HepG2 (cell line): ENCODE data around the gene PSMD4. TPM values are rescaled to one million over a fixed set of nuclear protein-coding genes. Genes with fewer than 3 reads are reported as not detected.
A peak's percentile ranks its signal among the peaks of the same experiment; 100 is the strongest.

Source experiments
- ESRRA ChIP-seq: sonication (generic); formaldehyde crosslinking; IDR thresholded peaks from 2 replicates; pipeline ENCODE4 v1.5.1; 2020; ENCODE audit warnings: mild to moderate bottlenecking, low read depth, missing genetic modification reagents
- HNF1A ChIP-seq, 2 experiments: sonication (generic) in 1 of 2; formaldehyde crosslinking in 1 of 2; IDR thresholded peaks; 2 replicates each; pipeline versions ENCODE4 v1.4.0 to v1.6.1; 2016 to 2020; ENCODE audit warnings: borderline replicate concordance in 1 of 2, low read depth in 1 of 2, mild to moderate bottlenecking in 1 of 2, missing genetic modification reagents in 1 of 2
- RARG ChIP-seq: sonication (generic); formaldehyde crosslinking; IDR thresholded peaks from 2 replicates; pipeline ENCODE4 v1.4.0; 2020; ENCODE audit warnings: low read depth, mild to moderate bottlenecking, missing genetic modification reagents
- TFAP4 ChIP-seq: sonication (generic); IDR thresholded peaks from 2 replicates; pipeline ENCODE4 v1.6.1; 2016; ENCODE audit warnings: low read depth, borderline replicate concordance
- ZBTB40 ChIP-seq, 2 experiments: fragments of 450-650 bp in 1 of 2; sonication (generic) in 1 of 2; formaldehyde crosslinking in 1 of 2; IDR thresholded peaks; 2 replicates each; pipeline versions ENCODE4 v1.6.1 to v1.8.0; 2016 to 2022; ENCODE audit warnings: antibody characterized with exemption in 1 of 2, mild to moderate bottlenecking in 1 of 2, missing genetic modification reagents in 1 of 2
- ZNF160 ChIP-seq: sonication (generic); formaldehyde crosslinking; IDR thresholded peaks from 2 replicates; pipeline ENCODE4 v1.8.0; 2022; ENCODE audit warnings: mild to moderate bottlenecking, inconsistent platforms, missing genetic modification reagents
- ZNF451 ChIP-seq: sonication (generic); formaldehyde crosslinking; IDR thresholded peaks from 2 replicates; pipeline ENCODE4 v1.5.0; 2020; ENCODE audit warnings: mild to moderate bottlenecking, missing genetic modification reagents
- polyA plus RNA-seq, 8 experiments: library from polyadenylated mRNA; depleted of rRNA in 3 of 8; stranded (reverse) in 7 of 8; unstranded in 1 of 8; fragments of >200 nt; fragmentation: Illumina TruSeq in 4 of 8; extraction: Trizol in 4 of 8; gene quantifications; 2 replicates each; pipeline versions ENCODE4 v1.2.1 to v1.2.3, GENCODE V29; 2011 to 2016; ENCODE audit warnings: low read depth in 4 of 8, missing spikeins in 1 of 8, mixed read lengths in 1 of 8; ENCODE audit not compliant: insufficient read depth in 1 of 8
- total RNA-seq, 5 experiments: library from RNA; depleted of rRNA; stranded (reverse); fragments of >200 nt; fragmentation: Illumina TruSeq; extraction: Trizol; gene quantifications; 2 replicates each; pipeline ENCODE4 v1.2.3, GENCODE V29; 2016; ENCODE audit warnings: low read depth in 1 of 5
- TF ChIP-seq, protein P1 (sequence below): sonication (generic); formaldehyde crosslinking; IDR thresholded peaks from 2 replicates; pipeline ENCODE4 v1.4.0; 2020; ENCODE audit warnings: missing genetic modification reagents

Gene PSMD4
- total and polyA plus RNA-seq, 2 of the 13 experiments (the other 11 are each of a cell fraction or from before 2014, with no cell fraction given) = 194 to 243 TPM

DNA sequence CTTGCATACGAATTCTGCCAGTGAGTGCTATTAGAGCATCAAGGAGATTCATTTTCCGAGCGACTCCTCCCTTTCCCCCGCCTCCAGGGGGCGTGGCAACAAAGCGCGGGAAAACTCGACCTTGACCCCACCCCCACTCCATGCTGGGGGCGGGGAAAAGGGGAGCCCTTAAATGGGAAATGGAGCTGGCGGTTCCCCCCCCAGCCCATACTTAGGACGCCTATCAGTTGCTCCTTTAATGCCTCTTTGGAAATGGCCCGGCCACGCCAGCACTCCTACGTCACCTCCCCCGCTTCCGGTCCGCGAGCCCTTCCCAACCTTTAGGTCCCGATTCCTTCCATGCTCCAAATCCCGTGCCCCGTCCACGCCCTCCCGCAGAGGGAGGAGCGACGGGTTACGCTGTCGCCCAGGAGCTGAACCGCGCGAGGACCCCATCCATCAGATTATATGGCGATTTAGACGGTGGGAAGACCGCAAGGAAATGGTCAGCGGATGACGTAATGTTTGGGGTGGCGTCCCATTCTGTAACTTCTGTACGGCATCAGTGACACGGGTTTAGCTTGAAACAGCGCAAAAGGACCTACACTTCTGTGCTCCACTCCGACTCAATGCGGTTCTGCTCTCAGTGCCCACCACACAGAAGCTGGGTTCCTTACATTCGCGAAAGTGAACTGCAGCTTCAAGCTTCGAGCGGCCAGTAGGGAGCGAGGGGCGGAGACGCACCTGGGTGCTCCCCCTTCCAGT, 26.9 kb downstream of the PSMD4 start (continued):
- TF ChIP-seq HNF1A (IDR thresholded peaks at IDR 0.05; ENCODE audit: low read depth) = peak; percentile 25; the same call in 1 of the 2 replicates
- no peak; the same call in 1 of the 2 replicates for TF ChIP-seq HNF1A (CRISPR knock-in tag; IDR thresholded peaks at IDR 0.05; ENCODE audit: borderline replicate concordance)
- no peak for TF ChIP-seq RARG (CRISPR knock-in tag)
- TF ChIP-seq ESRRA (CRISPR knock-in tag) = 0 out of 2 replicates have a peak, but pooled peaks have one; percentile 41
- TF ChIP-seq, protein P1, sequence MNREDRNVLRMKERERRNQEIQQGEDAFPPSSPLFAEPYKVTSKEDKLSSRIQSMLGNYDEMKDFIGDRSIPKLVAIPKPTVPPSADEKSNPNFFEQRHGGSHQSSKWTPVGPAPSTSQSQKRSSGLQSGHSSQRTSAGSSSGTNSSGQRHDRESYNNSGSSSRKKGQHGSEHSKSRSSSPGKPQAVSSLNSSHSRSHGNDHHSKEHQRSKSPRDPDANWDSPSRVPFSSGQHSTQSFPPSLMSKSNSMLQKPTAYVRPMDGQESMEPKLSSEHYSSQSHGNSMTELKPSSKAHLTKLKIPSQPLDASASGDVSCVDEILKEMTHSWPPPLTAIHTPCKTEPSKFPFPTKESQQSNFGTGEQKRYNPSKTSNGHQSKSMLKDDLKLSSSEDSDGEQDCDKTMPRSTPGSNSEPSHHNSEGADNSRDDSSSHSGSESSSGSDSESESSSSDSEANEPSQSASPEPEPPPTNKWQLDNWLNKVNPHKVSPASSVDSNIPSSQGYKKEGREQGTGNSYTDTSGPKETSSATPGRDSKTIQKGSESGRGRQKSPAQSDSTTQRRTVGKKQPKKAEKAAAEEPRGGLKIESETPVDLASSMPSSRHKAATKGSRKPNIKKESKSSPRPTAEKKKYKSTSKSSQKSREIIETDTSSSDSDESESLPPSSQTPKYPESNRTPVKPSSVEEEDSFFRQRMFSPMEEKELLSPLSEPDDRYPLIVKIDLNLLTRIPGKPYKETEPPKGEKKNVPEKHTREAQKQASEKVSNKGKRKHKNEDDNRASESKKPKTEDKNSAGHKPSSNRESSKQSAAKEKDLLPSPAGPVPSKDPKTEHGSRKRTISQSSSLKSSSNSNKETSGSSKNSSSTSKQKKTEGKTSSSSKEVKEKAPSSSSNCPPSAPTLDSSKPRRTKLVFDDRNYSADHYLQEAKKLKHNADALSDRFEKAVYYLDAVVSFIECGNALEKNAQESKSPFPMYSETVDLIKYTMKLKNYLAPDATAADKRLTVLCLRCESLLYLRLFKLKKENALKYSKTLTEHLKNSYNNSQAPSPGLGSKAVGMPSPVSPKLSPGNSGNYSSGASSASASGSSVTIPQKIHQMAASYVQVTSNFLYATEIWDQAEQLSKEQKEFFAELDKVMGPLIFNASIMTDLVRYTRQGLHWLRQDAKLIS = peak; percentile 30; the same call in 1 of the 2 replicates
- 0 out of 2 replicates have a peak, but pooled peaks have one; percentile 33 for TF ChIP-seq ZNF451 (CRISPR knock-in tag)
- no peak for TF ChIP-seq ZBTB40 (IDR thresholded peaks at IDR 0.05)
- TF ChIP-seq ZBTB40 (CRISPR knock-in tag; IDR thresholded peaks at IDR 0.05) = peak; percentile 70
- peak; percentile 8; the same call in 1 of the 2 replicates for TF ChIP-seq ZNF160 (CRISPR knock-in tag)
- no peak for TF ChIP-seq TFAP4
